Esophagus muscularis mucosa (tissue), 3 donors: ENCODE measurements around the gene NVL.

Source experiments
- CTCF ChIP-seq, 3 experiments: fragments of 200-600 bp in 2 of 3; fragments of 450-650 bp in 1 of 3; sonication (generic) in 2 of 3; IDR thresholded peaks; one replicate each; pipeline ENCODE4 v1.5.1; 2017 to 2019; ENCODE audit warnings: antibody characterized with exemption in 3 of 3, mild to moderate bottlenecking in 2 of 3, moderate library complexity in 1 of 3
- POLR2AphosphoS5 ChIP-seq, 2 donors: sonication (generic); formaldehyde crosslinking; IDR thresholded peaks; one replicate each; pipeline ENCODE4 v1.6.1; 2017; ENCODE audit warnings: antibody characterized with exemption in 2 of 2

GRCh38 chr1:224196813-224197600, 133.0 kb downstream of the NVL start:
- TF ChIP-seq CTCF (IDR thresholded peaks at IDR 0.05) (no peak), POLR2AphosphoS5 (IDR thresholded peaks at IDR 0.05) (no peak)
